ENCODE results near the gene KIF20A.
A peak's percentile ranks its signal among the peaks of the same experiment; 100 is the strongest.

The KIF20A gene

GRCh38 chr5:138213161-138214029 is 34.5 kb downstream of the KIF20A start, which contains the start of gene CDC23:
CDC23 (minus strand) TSS chr5:138213323; CDS start chr5:138213312, 11 bp downstream.
- peak; percentile 95 for DNase-seq

DNA sequence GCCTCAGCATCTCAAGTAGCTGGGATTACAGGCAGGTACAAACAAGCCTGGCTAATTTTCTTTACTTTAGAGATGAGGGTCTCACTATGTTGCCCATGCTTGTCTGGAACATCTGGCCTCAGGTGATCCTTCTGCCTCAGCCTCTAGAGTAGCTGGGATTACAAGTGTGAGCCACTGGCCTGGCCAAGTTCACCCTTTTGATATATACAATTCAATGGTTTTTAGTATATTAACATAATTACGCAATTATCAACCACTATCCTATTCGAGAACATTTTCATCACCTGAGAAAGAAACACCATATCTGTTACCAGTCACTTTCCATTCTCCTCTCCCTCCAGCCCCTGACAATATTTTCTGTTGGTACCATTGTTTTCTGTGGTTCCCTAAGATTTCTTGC is 37.9 kb downstream of the KIF20A start:
- H3K27ac ChIP-seq = no peak overlapping the region
- H3K27me3 ChIP-seq (ENCODE audit: insufficient read depth, low read depth, severe bottlenecking) = no peaks in the 10 kb centered on the region
- H3K4me3 ChIP-seq (ENCODE audit: low read depth, low read length) = no peak overlapping the region
- DNase-seq = no peak
- TF ChIP-seq CTCF (IDR thresholded peaks at IDR 0.05; ENCODE audit: low read depth, low read length) = no peak
- H3K9me3 ChIP-seq (ENCODE audit: severe bottlenecking) = no peaks in the 10 kb centered on the region
- 0 out of 2 replicates have a peak, but pooled peaks cover 3% of the 10 kb centered on the region for H3K36me3 ChIP-seq

More at GRCh38 chr5:138213161-138214029, 34.5 kb downstream of the KIF20A start, which contains the start of gene CDC23:
- Histone ChIP-seq H3K36me3 (peaks cover 26% of the 10 kb centered on the region), H3K27ac (peak within 1 kb of the TSS; percentile 82), H3K27me3 (ENCODE audit: insufficient read depth, low read depth, severe bottlenecking) (no peaks in the 10 kb centered on the region), H3K9me3 (ENCODE audit: severe bottlenecking) (no peaks in the 10 kb centered on the region), H3K4me3 (ENCODE audit: low read depth, low read length) (peak within 1 kb of the TSS; percentile 96)
- TF ChIP-seq CTCF (IDR thresholded peaks at IDR 0.05; ENCODE audit: low read depth, low read length) = no peak

DNA sequence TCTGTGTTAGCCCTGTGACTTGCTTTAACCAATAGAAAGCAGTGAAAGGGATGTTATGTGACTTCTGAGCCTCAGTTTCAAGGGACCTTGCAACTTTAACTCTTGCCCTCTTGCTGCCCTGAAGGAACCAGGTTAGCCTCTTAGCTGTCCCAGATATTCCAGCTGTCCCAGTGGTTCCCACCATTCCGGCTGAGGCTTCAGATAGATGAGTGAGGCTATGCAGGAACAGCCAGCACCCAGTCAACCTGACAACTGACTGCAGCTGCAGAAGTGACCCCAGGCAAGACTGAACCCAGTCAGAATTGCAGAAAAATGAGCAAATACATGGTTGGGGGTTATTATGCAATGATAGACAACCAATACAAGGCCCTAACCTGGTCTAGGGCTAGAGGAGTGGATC is 44.6 kb downstream of the KIF20A start:
- Histone ChIP-seq H3K27ac (no peak overlapping the region), H3K9me3 (ENCODE audit: severe bottlenecking) (no peaks in the 10 kb centered on the region), H3K4me3 (ENCODE audit: low read depth, low read length) (no peak overlapping the region), H3K36me3 (no peaks in the 10 kb centered on the region), H3K27me3 (ENCODE audit: insufficient read depth, low read depth, severe bottlenecking) (no peaks in the 10 kb centered on the region)
- no peak for DNase-seq
- no peak for TF ChIP-seq CTCF (IDR thresholded peaks at IDR 0.05; ENCODE audit: low read depth, low read length)

DNA sequence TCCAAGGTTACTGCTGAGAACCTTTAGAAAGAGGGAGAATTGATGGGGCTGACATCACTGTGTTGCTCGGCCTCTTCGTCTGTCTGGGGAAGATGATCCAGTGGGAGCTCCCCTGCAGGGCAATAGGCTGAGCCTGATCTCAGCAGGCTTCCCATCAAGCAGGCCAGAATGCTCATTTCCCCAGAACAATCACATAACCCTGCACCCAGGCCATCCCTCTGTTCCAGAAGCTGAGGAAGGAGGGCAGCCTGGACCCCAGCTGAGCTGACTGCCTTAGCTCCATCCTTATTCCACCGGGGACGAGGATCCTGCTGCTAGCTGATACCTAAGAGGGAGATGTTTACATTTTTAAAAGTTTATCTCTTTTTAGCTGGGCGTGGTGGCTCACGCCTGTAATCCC is 45.8 kb downstream of the KIF20A start:
- no peak for DNase-seq
- Histone ChIP-seq H3K27me3 (ENCODE audit: insufficient read depth, low read depth, severe bottlenecking) (no peaks in the 10 kb centered on the region), H3K36me3 (no peaks in the 10 kb centered on the region), H3K9me3 (ENCODE audit: severe bottlenecking) (no peaks in the 10 kb centered on the region), H3K4me3 (ENCODE audit: low read depth, low read length) (no peak overlapping the region), H3K27ac (no peak overlapping the region)
- no peak for TF ChIP-seq CTCF (IDR thresholded peaks at IDR 0.05; ENCODE audit: low read depth, low read length)

DNA sequence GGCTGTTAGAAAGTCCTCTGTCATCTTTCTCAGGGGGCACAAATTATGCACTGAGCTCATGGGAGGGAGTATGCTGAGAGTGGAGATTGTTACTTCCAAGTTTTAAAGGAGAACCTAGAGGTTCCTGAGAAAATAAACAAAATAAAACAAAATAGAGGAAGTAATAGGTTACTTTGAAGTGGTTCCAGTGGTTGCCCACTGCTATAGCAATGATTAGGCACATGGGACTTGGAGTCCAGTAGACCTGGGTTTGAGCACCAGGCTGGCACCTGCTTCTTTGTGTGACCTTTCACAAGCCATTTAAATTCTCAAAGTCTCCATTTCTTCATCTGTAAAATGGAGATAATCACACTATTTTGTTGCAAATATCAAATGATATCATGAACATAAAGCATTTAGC is 48.0 kb downstream of the KIF20A start:
- Histone ChIP-seq H3K9me3 (ENCODE audit: severe bottlenecking) (no peaks in the 10 kb centered on the region), H3K36me3 (no peaks in the 10 kb centered on the region), H3K4me3 (ENCODE audit: low read depth, low read length) (no peak overlapping the region), H3K27me3 (ENCODE audit: insufficient read depth, low read depth, severe bottlenecking) (no peaks in the 10 kb centered on the region), H3K27ac (no peak overlapping the region)
- no peak for TF ChIP-seq CTCF (IDR thresholded peaks at IDR 0.05; ENCODE audit: low read depth, low read length)
- no peak for DNase-seq

Data from WERI-Rb-1 (cell line).